Activated naive CD4-positive, alpha-beta T cell treated with anti-CD3 and anti-CD28 coated beads for 36 hours (primary cell): Measurements from ENCODE around the gene KIF1A. TPM values are rescaled to one million over a fixed set of nuclear protein-coding genes. Genes with fewer than 3 reads are reported as not detected.

Experiments used
- CTCF ChIA-PET: fragments of 350-600 bp; sonication (Branson Sonifier 250); formaldehyde crosslinking; loops from one replicate; lab custom pipeline; 2021; ENCODE audit warnings: antibody characterized with exemption; lab: Charles Lee
- DNase-seq: peaks from one replicate; pipeline ENCODE4 v3.0.0-alpha.2; 2020
- H3K27ac Mint-ChIP-seq: one replicate; pipeline ENCODE4 v1.8.0; 2021; ENCODE audit warnings: mild to moderate bottlenecking, mixed read lengths
- H3K27me3 Mint-ChIP-seq: one replicate; pipeline ENCODE4 v1.8.0; 2021; ENCODE audit warnings: low read depth, mixed read lengths
- H3K36me3 Mint-ChIP-seq: one replicate; pipeline ENCODE4 v1.8.0; 2021; ENCODE audit warnings: low read depth, mixed read lengths
- H3K4me1 Mint-ChIP-seq: one replicate; pipeline ENCODE4 v1.8.0; 2021; ENCODE audit warnings: low read depth, mixed read lengths
- H3K4me3 Mint-ChIP-seq: one replicate; pipeline ENCODE4 v1.8.0; 2021; ENCODE audit warnings: mild to moderate bottlenecking, moderate library complexity, mixed read lengths
- H3K9me3 Mint-ChIP-seq: one replicate; pipeline ENCODE4 v1.8.0; 2021; ENCODE audit warnings: mixed read lengths
- intact Hi-C: fragments of 100-400 bp; cut with micrococcal nuclease; formaldehyde crosslinking; loops from one replicate; pipeline ENCODE4 v1.15.1; 2023
- total RNA-seq, 2 experiments: library from RNA; stranded (reverse); gene quantifications; one replicate each; pipeline ENCODE4 v1.2.3, GENCODE V29; 2021

Gene KIF1A
- total RNA-seq, 2 experiments from 2014 or later: 8.4 TPM

DNA sequence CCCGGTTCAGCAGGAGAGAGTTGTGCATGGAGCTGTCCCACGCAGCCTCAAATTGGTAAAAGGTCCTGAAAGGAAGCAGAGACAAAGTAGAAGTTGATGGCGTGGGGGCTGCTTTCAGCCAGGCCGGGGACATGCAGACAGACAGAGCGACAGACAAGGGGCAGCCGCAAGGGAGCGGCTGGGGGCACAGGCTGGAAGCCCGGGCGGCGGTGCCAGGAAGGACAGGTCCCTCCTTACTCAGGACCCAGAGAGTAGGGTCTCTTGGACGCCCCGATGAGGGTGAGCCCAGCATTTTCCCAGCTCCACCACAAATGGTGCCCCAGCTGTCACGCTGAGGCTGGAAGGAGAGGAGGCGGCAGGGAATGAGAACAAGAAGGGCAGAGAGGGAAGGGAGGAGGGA, 93.1 kb downstream of the KIF1A start:
- Mint-ChIP-seq H3K9me3 (no peaks in the 10 kb centered on the region), H3K27me3 (no peaks in the 10 kb centered on the region), H3K4me3 (no peak overlapping the region), H3K27ac (no peak overlapping the region), H3K36me3 (no peaks in the 10 kb centered on the region), H3K4me1 (no peaks in the 10 kb centered on the region)
- intact Hi-C loops: no loop called here
- no peak for DNase-seq
- CTCF ChIA-PET: no interaction called here

- CTCF ChIA-PET: no interaction called here
- H3K9me3 Mint-ChIP-seq: no peaks in the 10 kb centered on the region
- no peaks in the 10 kb centered on the region for H3K27me3 Mint-ChIP-seq
- H3K4me1 Mint-ChIP-seq: no peaks in the 10 kb centered on the region
- no peak for DNase-seq
- no peak overlapping the region for H3K4me3 Mint-ChIP-seq
- no peaks in the 10 kb centered on the region for H3K36me3 Mint-ChIP-seq
- no peak overlapping the region for H3K27ac Mint-ChIP-seq
- intact Hi-C loops: no loop called here
These were observed 94.3 kb downstream of the KIF1A start for GRCh38 chr2:240725671-240726070.

- intact Hi-C loops: no loop called here
- Mint-ChIP-seq H3K27ac (no peak overlapping the region), H3K4me3 (no peak overlapping the region), H3K9me3 (no peaks in the 10 kb centered on the region), H3K4me1 (no peaks in the 10 kb centered on the region), H3K36me3 (no peaks in the 10 kb centered on the region), H3K27me3 (no peaks in the 10 kb centered on the region)
- CTCF ChIA-PET: no interaction called here
- DNase-seq: no peak
These were observed 94.8 kb downstream of the KIF1A start for GRCh38 chr2:240725266-240725665.

- Mint-ChIP-seq H3K36me3 (no peaks in the 10 kb centered on the region), H3K4me3 (no peak overlapping the region), H3K27ac (no peak overlapping the region), H3K27me3 (no peaks in the 10 kb centered on the region), H3K4me1 (no peaks in the 10 kb centered on the region), H3K9me3 (no peaks in the 10 kb centered on the region)
- CTCF ChIA-PET: no interaction called here
- intact Hi-C loops: no loop called here
- DNase-seq: no peak
These were observed 95.6 kb downstream of the KIF1A start for GRCh38 chr2:240724431-240724830.

GRCh38 chr2:240723851-240724250, 96.2 kb downstream of the KIF1A start:
- H3K27me3 Mint-ChIP-seq: no peaks in the 10 kb centered on the region
- H3K4me3 Mint-ChIP-seq: no peak overlapping the region
- no peaks in the 10 kb centered on the region for H3K4me1 Mint-ChIP-seq
- CTCF ChIA-PET: no interaction called here
- no peak for DNase-seq
- H3K36me3 Mint-ChIP-seq: no peaks in the 10 kb centered on the region
- H3K27ac Mint-ChIP-seq: no peak overlapping the region
- intact Hi-C loops: no loop called here
- H3K9me3 Mint-ChIP-seq: no peaks in the 10 kb centered on the region

GRCh38 chr2:240722796-240723735, 97.0 kb downstream of the KIF1A start:
- DNase-seq: no peak
- Mint-ChIP-seq H3K9me3 (no peaks in the 10 kb centered on the region), H3K27me3 (no peaks in the 10 kb centered on the region), H3K4me3 (no peak overlapping the region), H3K36me3 (no peaks in the 10 kb centered on the region), H3K27ac (no peak overlapping the region), H3K4me1 (no peaks in the 10 kb centered on the region)
- CTCF ChIA-PET: no interaction called here
- intact Hi-C loops: no loop called here

- intact Hi-C loops: no loop called here
- Mint-ChIP-seq H3K4me3 (no peak overlapping the region), H3K9me3 (no peaks in the 10 kb centered on the region), H3K27ac (no peak overlapping the region), H3K27me3 (no peaks in the 10 kb centered on the region), H3K36me3 (no peaks in the 10 kb centered on the region), H3K4me1 (no peaks in the 10 kb centered on the region)
- DNase-seq: no peak
- CTCF ChIA-PET: no interaction called here
These were observed 97.6 kb downstream of the KIF1A start for GRCh38 chr2:240722376-240722775.

- CTCF ChIA-PET: no interaction called here
- H3K4me1 Mint-ChIP-seq: no peaks in the 10 kb centered on the region
- no peaks in the 10 kb centered on the region for H3K36me3 Mint-ChIP-seq
- H3K27me3 Mint-ChIP-seq: no peaks in the 10 kb centered on the region
- intact Hi-C loops: no loop called here
- no peak overlapping the region for H3K27ac Mint-ChIP-seq
- H3K9me3 Mint-ChIP-seq: no peaks in the 10 kb centered on the region
- no peak for DNase-seq
- no peak overlapping the region for H3K4me3 Mint-ChIP-seq
These were observed 98.3 kb downstream of the KIF1A start for GRCh38 chr2:240721596-240722180.

DNA sequence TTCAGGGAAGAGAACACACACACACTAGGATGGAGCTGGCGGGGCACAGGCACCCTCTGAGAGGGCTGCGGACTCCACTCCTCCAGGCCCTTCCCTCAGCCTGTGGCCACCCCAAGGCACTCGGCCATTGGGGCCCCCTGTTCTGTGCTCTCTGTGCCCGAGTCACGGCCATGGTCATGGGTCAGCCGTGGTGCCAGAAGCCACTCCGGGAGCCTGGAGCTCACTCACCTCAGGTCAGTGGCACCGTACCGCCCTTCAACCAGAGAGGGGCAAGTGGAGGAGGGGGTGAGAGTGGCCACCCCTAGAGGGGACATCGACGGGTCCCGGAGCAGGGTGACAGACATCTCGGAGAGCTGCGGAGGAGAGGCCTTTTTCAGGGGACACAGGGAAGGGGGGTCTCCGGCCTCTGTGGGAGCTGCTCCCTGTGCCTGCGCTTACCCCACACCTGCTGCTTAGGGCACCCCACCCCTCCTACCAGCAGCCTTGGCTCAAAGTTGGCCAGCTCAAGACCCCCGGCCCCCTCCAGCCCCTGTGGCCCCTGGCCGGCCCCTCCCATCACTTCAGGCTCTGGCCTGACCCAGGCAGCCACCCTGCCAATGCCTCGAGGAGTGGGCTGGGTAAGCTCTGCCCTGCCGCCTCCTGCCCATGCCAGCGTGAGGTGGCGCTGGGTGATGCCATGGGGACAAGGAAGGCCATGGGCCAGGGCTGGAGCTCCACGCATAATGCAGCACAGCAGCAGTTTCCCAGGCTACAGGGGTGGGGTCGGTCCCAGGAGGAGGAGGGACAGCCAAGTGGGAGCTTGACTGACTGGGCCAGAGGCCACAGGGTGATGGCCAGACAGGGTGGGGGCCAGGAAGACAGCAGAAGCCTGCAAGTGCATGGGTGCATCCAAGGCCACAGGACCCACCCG, 99.1 kb downstream of the KIF1A start:
- Mint-ChIP-seq H3K4me1 (no peaks in the 10 kb centered on the region), H3K36me3 (no peaks in the 10 kb centered on the region), H3K27ac (no peak overlapping the region), H3K9me3 (no peaks in the 10 kb centered on the region), H3K27me3 (no peaks in the 10 kb centered on the region), H3K4me3 (no peak overlapping the region)
- DNase-seq: no peak
- CTCF ChIA-PET: no interaction called here
- intact Hi-C loops: no loop called here

- no peaks in the 10 kb centered on the region for H3K4me1 Mint-ChIP-seq
- no peaks in the 10 kb centered on the region for H3K9me3 Mint-ChIP-seq
- no peak overlapping the region for H3K27ac Mint-ChIP-seq
- CTCF ChIA-PET: no interaction called here
- intact Hi-C loops: no loop called here
- H3K36me3 Mint-ChIP-seq: no peaks in the 10 kb centered on the region
- DNase-seq: no peak
- H3K27me3 Mint-ChIP-seq: no peaks in the 10 kb centered on the region
- no peak overlapping the region for H3K4me3 Mint-ChIP-seq
These were observed 100.1 kb downstream of the KIF1A start for GRCh38 chr2:240719676-240720545.

- Mint-ChIP-seq H3K4me3 (no peak overlapping the region), H3K9me3 (no peaks in the 10 kb centered on the region), H3K27ac (no peak overlapping the region), H3K27me3 (no peaks in the 10 kb centered on the region), H3K36me3 (no peaks in the 10 kb centered on the region), H3K4me1 (no peaks in the 10 kb centered on the region)
- CTCF ChIA-PET: no interaction called here
- intact Hi-C loops: no loop called here
- DNase-seq: no peak
These were observed 101.0 kb downstream of the KIF1A start for GRCh38 chr2:240718896-240719490.
